Activated naive CD4-positive, alpha-beta T cell treated with anti-CD3 and anti-CD28 coated beads, Interleukin-2, amount 10 ng/mL, durations not matched to agents 7 days and 5 days (primary cell): ENCODE data around the gene ANKMY1.
A peak's percentile ranks its signal among the peaks of the same experiment; 100 is the strongest.

Source experiments
- CTCF ChIA-PET: fragments of 350-600 bp; sonication (Branson Sonifier 250); formaldehyde crosslinking; loops from one replicate; lab custom pipeline; 2021; ENCODE audit warnings: antibody characterized with exemption; lab: Charles Lee
- DNase-seq: peaks from one replicate; pipeline ENCODE4 v3.0.0-alpha.2; 2020
- H3K27ac Mint-ChIP-seq: one replicate; pipeline ENCODE4 v1.8.0; 2021; ENCODE audit warnings: mild to moderate bottlenecking, moderate library complexity, mixed read lengths
- H3K27me3 Mint-ChIP-seq: one replicate; pipeline ENCODE4 v1.8.0; 2021; ENCODE audit warnings: mild to moderate bottlenecking, mixed read lengths
- H3K36me3 Mint-ChIP-seq: one replicate; pipeline ENCODE4 v1.8.0; 2021; ENCODE audit warnings: mixed read lengths
- H3K4me1 Mint-ChIP-seq: one replicate; pipeline ENCODE4 v1.8.0; 2021; ENCODE audit warnings: mixed read lengths
- H3K4me3 Mint-ChIP-seq: one replicate; pipeline ENCODE4 v1.8.0; 2021; ENCODE audit warnings: mild to moderate bottlenecking, moderate library complexity, mixed read lengths
- H3K9me3 Mint-ChIP-seq: one replicate; pipeline ENCODE4 v1.8.0; 2021; ENCODE audit warnings: mixed read lengths

Gene ANKMY1

GRCh38 chr2:240573071-240573515 lies 15.3 kb upstream of the ANKMY1 start:
- Mint-ChIP-seq H3K4me3 (no peak overlapping the region), H3K27ac (no peak overlapping the region), H3K27me3 (no peaks in the 10 kb centered on the region), H3K36me3 (peaks cover 28% of the 10 kb centered on the region), H3K4me1 (peaks cover 30% of the 10 kb centered on the region), H3K9me3 (no peaks in the 10 kb centered on the region)
- DNase-seq = no peak
- CTCF ChIA-PET = interaction anchor here (1.1 kb wide), 1 partner anchor 13 kb away, joined by 3 read pairs; the partner anchor contains the start of gene CAPN10

GRCh38 chr2:240572141-240573031 lies 14.6 kb upstream of the ANKMY1 start:
- H3K4me1 Mint-ChIP-seq = peaks cover 34% of the 10 kb centered on the region
- H3K36me3 Mint-ChIP-seq = peaks cover 25% of the 10 kb centered on the region
- no peaks in the 10 kb centered on the region for H3K27me3 Mint-ChIP-seq
- peak overlapping the region; percentile 58 for H3K27ac Mint-ChIP-seq
- no peak overlapping the region for H3K4me3 Mint-ChIP-seq
- H3K9me3 Mint-ChIP-seq = no peaks in the 10 kb centered on the region
- CTCF ChIA-PET = interaction anchor here (1.1 kb wide), 1 partner anchor 14 kb away, joined by 3 read pairs; the partner anchor contains the start of gene CAPN10
- DNase-seq = no peak

DNA sequence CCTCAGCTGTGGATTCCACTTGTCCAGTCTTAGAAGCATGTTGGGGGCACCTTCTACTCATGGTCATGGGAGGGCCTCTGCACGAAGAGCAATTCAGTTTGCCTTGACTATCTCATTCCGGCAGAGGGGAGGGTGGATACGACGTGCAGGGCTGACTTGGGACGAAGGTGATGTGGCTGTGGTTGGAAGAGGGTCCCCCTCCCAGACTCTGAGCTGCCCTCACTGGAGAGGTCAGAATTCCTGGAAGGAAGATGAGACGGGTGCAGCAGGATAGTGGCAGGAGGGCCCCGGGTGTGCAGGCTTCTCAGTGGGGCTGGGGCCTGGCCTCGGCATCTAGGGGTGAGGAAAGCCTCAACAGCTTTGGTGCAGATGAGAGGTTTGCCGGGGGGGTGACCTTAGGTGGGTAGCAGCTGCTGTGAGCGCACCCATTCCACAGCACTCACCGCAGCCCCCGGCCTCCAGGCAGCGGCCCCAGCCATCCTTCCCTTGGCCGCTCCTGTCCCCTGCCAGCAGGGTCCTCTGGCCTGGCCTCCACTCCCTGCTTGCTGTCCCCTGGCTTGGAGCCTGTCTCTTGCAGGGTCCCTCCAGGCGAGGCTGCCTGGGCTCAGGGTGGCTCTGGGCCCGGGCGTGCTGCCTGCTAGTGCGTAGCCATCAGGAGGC lies 13.7 kb upstream of the ANKMY1 start:
- Mint-ChIP-seq H3K27me3 (no peaks in the 10 kb centered on the region), H3K4me1 (peaks cover 36% of the 10 kb centered on the region), H3K4me3 (peak overlapping the region; percentile 52), H3K27ac (peak overlapping the region; percentile 58), H3K36me3 (peaks cover 22% of the 10 kb centered on the region), H3K9me3 (no peaks in the 10 kb centered on the region)
- DNase-seq = no peak
- CTCF ChIA-PET = interaction anchor here (3.5 kb wide), 1 partner anchor 15 kb away, joined by 14 read pairs; the partner anchor contains the start of gene CAPN10

GRCh38 chr2:240570531-240571313 lies 12.9 kb upstream of the ANKMY1 start:
- no peak for DNase-seq
- peaks cover 22% of the 10 kb centered on the region for H3K36me3 Mint-ChIP-seq
- CTCF ChIA-PET = interaction anchor here (3.5 kb wide), 1 partner anchor 15 kb away, joined by 14 read pairs; the partner anchor contains the start of gene CAPN10
- H3K27ac Mint-ChIP-seq = peak overlapping the region; percentile 69
- peak overlapping the region; percentile 89 for H3K4me3 Mint-ChIP-seq
- no peaks in the 10 kb centered on the region for H3K9me3 Mint-ChIP-seq
- H3K27me3 Mint-ChIP-seq = no peaks in the 10 kb centered on the region
- peaks cover 36% of the 10 kb centered on the region for H3K4me1 Mint-ChIP-seq

GRCh38 chr2:240569998-240570530 lies 12.3 kb upstream of the ANKMY1 start:
- peaks cover 25% of the 10 kb centered on the region for H3K36me3 Mint-ChIP-seq
- CTCF ChIA-PET = interaction anchor here (1.1 to 3.5 kb wide), 2 partner anchors 16 to 103 kb away, joined by 3 to 14 read pairs; partner anchors contain the start of gene CAPN10
- DNase-seq = peak; percentile 20
- H3K4me3 Mint-ChIP-seq = peak overlapping the region; percentile 89
- no peaks in the 10 kb centered on the region for H3K27me3 Mint-ChIP-seq
- peaks cover 43% of the 10 kb centered on the region for H3K4me1 Mint-ChIP-seq
- peak overlapping the region; percentile 89 for H3K27ac Mint-ChIP-seq
- no peaks in the 10 kb centered on the region for H3K9me3 Mint-ChIP-seq

- CTCF ChIA-PET = interaction anchor here (1.1 to 3.5 kb wide), 3 partner anchors 17 to 103 kb away, joined by 3 to 14 read pairs (median 5); partner anchors contain the start of gene CAPN10
- peak; percentile 33 for DNase-seq
- H3K4me3 Mint-ChIP-seq = peak overlapping the region; percentile 89
- H3K9me3 Mint-ChIP-seq = no peaks in the 10 kb centered on the region
- H3K27ac Mint-ChIP-seq = peak overlapping the region; percentile 89
- peaks cover 30% of the 10 kb centered on the region for H3K36me3 Mint-ChIP-seq
- H3K4me1 Mint-ChIP-seq = peaks cover 48% of the 10 kb centered on the region
- H3K27me3 Mint-ChIP-seq = no peaks in the 10 kb centered on the region
These were observed 11.8 kb upstream of the ANKMY1 start for GRCh38 chr2:240569523-240569997.

DNA sequence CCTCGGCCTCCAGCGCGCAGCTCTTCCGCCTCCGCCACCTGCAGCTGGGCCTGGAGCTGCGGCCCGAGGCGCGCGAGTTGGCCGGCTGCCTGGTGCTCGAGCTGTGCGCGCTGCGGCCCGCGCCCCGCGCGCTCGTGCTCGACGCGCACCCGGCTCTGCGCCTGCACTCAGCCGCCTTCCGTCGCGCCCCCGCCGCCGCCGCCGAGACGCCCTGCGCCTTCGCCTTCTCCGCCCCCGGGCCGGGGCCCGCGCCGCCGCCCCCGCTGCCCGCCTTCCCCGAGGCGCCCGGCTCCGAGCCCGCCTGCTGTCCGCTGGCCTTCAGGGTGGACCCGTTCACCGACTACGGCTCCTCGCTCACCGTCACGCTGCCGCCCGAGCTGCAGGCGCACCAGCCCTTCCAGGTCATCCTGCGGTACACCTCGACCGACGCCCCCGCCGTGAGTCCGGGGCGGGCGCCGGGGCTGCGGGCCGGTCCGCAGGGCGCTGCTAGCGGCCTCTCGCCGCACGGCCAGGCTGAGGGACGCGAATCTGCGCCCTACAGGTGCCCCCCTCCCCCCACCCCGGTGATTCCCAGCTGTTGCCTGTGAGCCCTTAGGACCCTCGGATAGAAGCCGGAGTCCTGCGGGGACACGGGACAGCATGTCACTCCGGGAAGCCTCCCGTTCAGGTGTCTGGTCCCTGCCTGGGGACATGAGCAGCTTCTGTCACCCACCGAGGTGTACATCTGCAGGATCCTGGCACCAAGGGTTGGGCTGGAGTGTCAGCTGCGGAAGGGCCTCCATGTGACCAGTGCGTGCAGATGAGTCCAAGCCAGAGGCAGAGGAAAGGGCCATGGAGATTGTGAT lies 11.1 kb upstream of the ANKMY1 start:
- peak; percentile 69 for DNase-seq
- peak overlapping the region; percentile 89 for H3K27ac Mint-ChIP-seq
- peaks cover 37% of the 10 kb centered on the region for H3K36me3 Mint-ChIP-seq
- H3K4me3 Mint-ChIP-seq = peak overlapping the region; percentile 89
- CTCF ChIA-PET = interaction anchor here (0.9 to 3.5 kb wide), 4 partner anchors 11 to 104 kb away, joined by 3 to 14 read pairs (median 4); partner anchors contain the start of gene CAPN10
- no peaks in the 10 kb centered on the region for H3K9me3 Mint-ChIP-seq
- H3K27me3 Mint-ChIP-seq = no peaks in the 10 kb centered on the region
- peaks cover 54% of the 10 kb centered on the region for H3K4me1 Mint-ChIP-seq

DNA sequence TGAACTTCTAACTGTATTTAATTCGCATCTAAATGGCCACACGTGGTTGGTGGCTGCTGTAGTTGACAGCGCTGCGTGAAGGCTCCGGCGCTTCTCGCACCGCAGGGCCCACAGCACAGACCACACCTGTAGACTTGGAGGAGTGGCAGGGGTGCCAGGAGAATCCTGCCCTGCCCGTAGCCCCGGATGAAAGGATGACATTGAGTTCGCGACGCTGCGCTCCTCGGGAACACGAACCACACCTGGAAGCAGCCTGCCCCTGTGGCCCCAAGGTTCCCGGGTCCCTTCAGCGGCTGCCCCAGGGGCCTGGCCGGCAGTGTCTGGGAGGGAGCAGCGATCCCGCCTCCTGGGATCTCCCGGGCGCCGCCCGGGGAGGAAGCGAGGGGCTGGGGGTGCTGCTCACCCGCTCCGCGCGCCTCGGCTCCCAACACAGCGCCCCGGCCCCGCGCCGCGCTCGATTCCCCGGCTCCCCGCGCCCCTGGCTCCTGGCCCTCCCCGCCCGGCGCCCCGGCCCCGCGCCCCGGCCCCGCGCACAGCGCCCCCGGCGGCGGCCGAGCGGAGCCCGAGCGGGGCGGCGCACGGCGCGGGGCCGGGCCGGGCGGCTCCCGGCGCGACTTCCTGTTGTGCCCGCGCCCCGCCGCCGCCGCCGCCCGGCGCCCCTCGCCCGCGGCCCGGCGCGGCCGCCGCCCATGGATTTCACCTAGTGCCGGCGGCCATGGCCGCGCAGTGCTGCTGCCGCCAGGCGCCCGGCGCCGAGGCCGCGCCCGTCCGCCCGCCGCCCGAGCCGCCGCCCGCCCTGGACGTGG lies 10.3 kb upstream of the ANKMY1 start, which contains the start of gene RNPEPL1:
RNPEPL1 (plus strand) TSS at position 613 of the 806 bp plus-strand sequence; CDS start at position 716, 103 bp downstream.
- peak; percentile 64 for DNase-seq
- peaks cover 43% of the 10 kb centered on the region for H3K36me3 Mint-ChIP-seq
- CTCF ChIA-PET = interaction anchor here (0.9 to 7.9 kb wide), 4 partner anchors 12 to 54 kb away, joined by 3 to 100 read pairs (median 10); partner anchors contain the start of gene CAPN10
- H3K4me1 Mint-ChIP-seq = peaks cover 63% of the 10 kb centered on the region
- H3K4me3 Mint-ChIP-seq = peak within 1 kb of the TSS; percentile 92
- peak within 1 kb of the TSS; percentile 95 for H3K27ac Mint-ChIP-seq
- no peaks in the 10 kb centered on the region for H3K27me3 Mint-ChIP-seq
- H3K9me3 Mint-ChIP-seq = no peaks in the 10 kb centered on the region

- Mint-ChIP-seq H3K36me3 (peaks cover 51% of the 10 kb centered on the region), H3K27me3 (no peaks in the 10 kb centered on the region), H3K9me3 (no peaks in the 10 kb centered on the region), H3K4me1 (peaks cover 69% of the 10 kb centered on the region), H3K27ac (peak overlapping the region; percentile 95), H3K4me3 (peak overlapping the region; percentile 92)
- peak; percentile 48 for DNase-seq
- CTCF ChIA-PET = interaction anchor here (1.4 to 7.9 kb wide), 5 partner anchors 10 to 56 kb away, joined by 4 to 100 read pairs (median 7); partner anchors contain the start of gene CAPN10
These were observed 9.5 kb upstream of the ANKMY1 start for GRCh38 chr2:240567137-240567871.

DNA sequence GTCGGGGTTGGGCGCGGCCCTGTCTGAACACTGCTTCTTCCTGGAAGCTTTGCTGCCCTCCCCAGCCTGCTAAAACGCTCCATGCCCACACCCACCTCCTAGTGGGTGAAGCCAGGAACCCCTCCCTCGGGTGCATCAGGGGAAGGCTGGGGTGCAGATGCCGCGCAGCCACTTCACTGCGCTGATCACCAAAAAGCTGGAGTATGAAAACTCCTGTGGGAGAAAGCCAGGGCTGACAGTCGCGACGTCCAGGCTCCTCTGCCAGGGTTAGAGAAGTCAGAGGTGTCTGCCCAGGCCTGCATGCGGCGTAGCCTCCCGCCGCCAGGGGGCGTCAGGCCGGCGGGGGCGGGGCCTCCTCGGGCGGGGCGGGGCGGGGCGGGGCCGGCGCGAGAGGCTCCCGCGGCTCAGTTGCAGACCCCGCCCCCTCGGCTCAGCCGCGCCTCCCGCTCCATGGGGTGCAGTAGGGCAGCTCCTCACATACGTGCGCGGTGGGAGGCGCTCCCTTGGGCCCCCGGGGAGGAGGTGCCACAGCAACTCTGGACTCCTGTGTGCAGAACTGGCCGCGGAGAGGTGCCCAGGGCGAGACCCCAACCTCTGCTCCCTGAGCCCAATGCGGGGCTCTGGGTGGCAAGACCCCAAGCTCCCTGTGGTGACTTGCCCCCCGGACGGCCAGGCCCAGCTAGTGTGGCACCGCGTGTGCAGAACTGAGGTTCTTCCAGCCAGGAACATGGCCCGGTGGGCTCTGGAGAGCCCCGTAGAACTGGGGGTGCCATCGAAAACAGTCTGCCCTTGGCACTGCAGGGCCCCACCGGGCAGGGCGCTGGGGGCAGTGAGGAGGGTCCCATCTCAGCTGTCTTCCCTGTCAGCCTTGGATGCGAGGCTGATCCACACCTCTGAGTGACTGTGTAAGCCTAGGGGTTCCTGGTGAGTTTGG lies 8.7 kb upstream of the ANKMY1 start:
- Mint-ChIP-seq H3K9me3 (no peaks in the 10 kb centered on the region), H3K27ac (peak overlapping the region; percentile 95), H3K36me3 (peaks cover 56% of the 10 kb centered on the region), H3K4me3 (peak overlapping the region; percentile 92), H3K27me3 (no peaks in the 10 kb centered on the region), H3K4me1 (peaks cover 72% of the 10 kb centered on the region)
- DNase-seq = peak; percentile 98
- CTCF ChIA-PET = interaction anchor here (0.8 to 7.9 kb wide), 8 partner anchors 10 to 56 kb away, joined by 3 to 100 read pairs (median 7); partner anchors contain the start of gene CAPN10
